ENCODE measurements around the gene CABP2. TPM values are rescaled to one million over a fixed set of nuclear protein-coding genes. Genes with fewer than 3 reads are reported as not detected.
"Not testable (repeated sequence)": the region's sequence is repeated elsewhere in the genome, so short reads cannot be mapped to it uniquely, and the experiment has no call there.

The CABP2 gene
- total RNA-seq, result not detected

DNA sequence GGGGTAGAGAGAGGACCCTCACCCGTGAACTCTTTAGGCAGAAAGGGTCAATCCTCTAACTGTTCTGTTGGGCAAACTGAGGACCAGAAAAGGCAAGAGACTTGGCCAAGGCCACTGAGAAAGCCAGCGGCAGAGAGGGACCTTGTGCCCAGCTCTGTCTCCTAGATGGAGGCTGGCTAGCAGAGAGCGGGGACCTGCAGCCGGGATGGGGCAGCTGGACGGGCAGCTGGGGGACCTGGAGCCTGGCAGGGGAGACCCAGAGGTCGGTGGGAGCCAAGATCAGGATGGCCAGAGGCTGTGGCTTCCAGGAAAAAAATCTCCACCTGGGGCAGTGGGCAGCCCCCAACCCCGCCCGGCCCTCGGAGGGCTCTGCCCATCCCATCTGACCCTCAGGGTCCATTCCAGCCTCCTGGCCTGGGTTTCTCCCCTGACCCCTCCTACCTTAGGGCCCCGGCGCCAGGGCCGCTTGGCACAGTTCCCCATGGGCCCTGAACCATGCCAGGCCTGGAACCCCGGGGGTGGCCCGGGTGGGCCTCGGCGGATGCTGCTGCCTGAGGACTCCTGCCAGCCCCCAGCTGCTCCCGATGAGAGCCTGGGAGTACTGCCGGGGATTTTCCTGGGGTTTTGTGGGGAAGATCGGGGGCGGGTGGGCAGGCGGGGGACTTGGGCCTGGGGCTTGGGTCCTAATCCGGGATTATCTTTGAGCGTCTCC is at the start of gene CABP2:
TSS of gene CABP2 (minus strand) at position 603 of the 712 bp plus-strand sequence. CDS start at position 483, 120 bp downstream.
- H3K9me3 Mint-ChIP-seq, result no peaks in the 10 kb centered on the region
- H3K36me3 Mint-ChIP-seq (ENCODE audit: low read depth), result no peaks in the 10 kb centered on the region
- no peak for DNase-seq
- H3K27ac Mint-ChIP-seq, result no peak within 1 kb of the TSS
- intact Hi-C loops (cut with micrococcal nuclease), result no loop called here
- no peaks in the 10 kb centered on the region for H3K4me1 Mint-ChIP-seq (ENCODE audit: low read depth)
- H3K4me3 Mint-ChIP-seq, result no peak within 1 kb of the TSS
- CTCF ChIA-PET, result no interaction called here
- H3K27me3 Mint-ChIP-seq (ENCODE audit: low read depth), result peaks cover 2% of the 10 kb centered on the region

DNA sequence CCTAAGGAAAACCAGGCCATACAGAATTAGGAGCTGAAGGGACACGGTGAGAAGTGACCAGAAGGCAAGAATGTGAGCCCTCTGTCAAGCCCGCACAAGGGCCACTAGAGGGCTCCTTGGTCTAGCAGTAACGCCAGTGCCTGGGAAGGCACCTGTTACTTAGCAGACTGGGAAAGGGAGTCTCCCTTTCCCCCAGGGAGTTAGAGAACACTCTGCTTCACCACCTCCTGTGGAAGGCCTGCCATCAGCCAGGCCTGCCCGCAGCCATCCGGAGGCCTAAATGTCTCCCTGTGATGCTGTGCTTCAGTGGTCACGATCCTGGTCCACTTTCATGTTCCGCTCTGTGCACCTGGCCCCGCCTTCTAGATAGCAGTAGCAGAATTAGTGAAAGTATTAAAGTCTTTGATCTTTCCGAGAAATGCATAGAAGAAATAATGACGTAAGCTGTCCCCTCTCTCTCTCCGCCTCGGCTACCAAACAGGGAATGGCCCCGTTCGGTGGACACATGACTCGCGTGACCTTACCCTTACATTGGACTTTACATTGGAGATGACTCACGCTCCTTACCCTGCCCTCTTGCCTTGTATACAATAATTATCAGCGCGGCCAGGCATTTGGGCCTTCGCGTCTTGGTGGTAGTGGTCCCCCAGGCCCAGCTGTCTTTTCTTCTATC is 49.6 kb upstream of the CABP2 start:
- peak; percentile 59 for DNase-seq
- Mint-ChIP-seq H3K27ac (no peak overlapping the region), H3K9me3 (no peaks in the 10 kb centered on the region), H3K27me3 (ENCODE audit: low read depth) (peaks cover 8% of the 10 kb centered on the region), H3K4me1 (ENCODE audit: low read depth) (no peaks in the 10 kb centered on the region), H3K4me3 (no peak overlapping the region), H3K36me3 (ENCODE audit: low read depth) (no peaks in the 10 kb centered on the region)
- intact Hi-C loops (cut with micrococcal nuclease), result no loop called here
- CTCF ChIA-PET, result interaction anchor here (0.6 to 2.0 kb wide), 6 partner anchors 10 to 87 kb away, joined by 3 to 10 read pairs (median 4); no protein-coding TSS in a partner anchor

DNA sequence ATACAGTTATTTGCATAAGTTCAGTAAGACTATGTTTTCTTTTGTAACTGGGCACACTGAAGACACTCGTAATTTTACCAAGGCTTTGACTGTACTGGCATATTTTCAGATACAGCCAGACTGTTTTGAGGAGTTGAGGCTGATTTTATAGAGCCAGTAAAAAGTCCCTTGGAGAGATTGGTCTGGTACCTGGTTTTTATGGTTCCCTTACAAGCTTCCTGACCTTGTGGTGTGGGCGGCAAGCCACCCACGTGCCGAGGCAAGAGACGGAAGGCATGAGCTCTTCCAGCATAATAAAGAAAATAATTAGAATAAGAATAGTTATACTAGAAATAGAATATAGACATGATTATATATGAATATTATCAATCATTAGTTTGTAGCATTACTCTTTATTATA is 49.1 kb upstream of the CABP2 start:
- intact Hi-C loops (cut with micrococcal nuclease), result no loop called here
- CTCF ChIA-PET, result interaction anchor here (0.6 to 1.6 kb wide), 6 partner anchors 11 to 87 kb away, joined by 3 to 10 read pairs (median 4); no protein-coding TSS in a partner anchor
- Mint-ChIP-seq H3K36me3 (ENCODE audit: low read depth) (no peaks in the 10 kb centered on the region), H3K4me3 (no peak overlapping the region), H3K27me3 (ENCODE audit: low read depth) (peaks cover 8% of the 10 kb centered on the region), H3K4me1 (ENCODE audit: low read depth) (no peaks in the 10 kb centered on the region), H3K9me3 (no peaks in the 10 kb centered on the region), H3K27ac (no peak overlapping the region)
- DNase-seq, result no peak

DNA sequence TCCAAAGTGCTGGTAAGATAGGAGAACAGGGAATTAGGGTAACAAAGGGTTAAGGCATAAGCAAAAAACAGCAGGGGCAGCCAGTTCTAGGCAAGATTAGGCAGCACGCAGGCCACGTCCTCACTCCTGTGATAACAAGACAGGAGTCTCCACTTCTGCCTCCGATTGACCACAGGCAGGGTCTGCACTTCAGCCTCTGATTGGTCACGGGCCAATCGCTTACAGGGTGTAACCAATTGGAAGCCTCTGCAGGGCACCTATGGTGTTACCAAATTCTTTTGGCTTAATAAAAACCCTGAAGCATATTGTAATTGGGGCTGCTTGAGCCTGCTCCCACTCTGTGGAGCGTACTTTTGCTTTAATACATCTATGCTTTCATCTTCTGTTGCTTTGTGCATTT is 48.2 kb upstream of the CABP2 start:
- DNase-seq, result no peak
- Mint-ChIP-seq H3K9me3 (no peaks in the 10 kb centered on the region), H3K4me3 (no peak overlapping the region), H3K27me3 (ENCODE audit: low read depth) (peaks cover 8% of the 10 kb centered on the region), H3K4me1 (ENCODE audit: low read depth) (no peaks in the 10 kb centered on the region), H3K36me3 (ENCODE audit: low read depth) (no peaks in the 10 kb centered on the region), H3K27ac (no peak overlapping the region)
- intact Hi-C loops (cut with micrococcal nuclease), result no loop called here
- CTCF ChIA-PET, result interaction anchor here (0.7 to 1.5 kb wide), 2 partner anchors 43 to 88 kb away, joined by 3 to 6 read pairs; no protein-coding TSS in a partner anchor

DNA sequence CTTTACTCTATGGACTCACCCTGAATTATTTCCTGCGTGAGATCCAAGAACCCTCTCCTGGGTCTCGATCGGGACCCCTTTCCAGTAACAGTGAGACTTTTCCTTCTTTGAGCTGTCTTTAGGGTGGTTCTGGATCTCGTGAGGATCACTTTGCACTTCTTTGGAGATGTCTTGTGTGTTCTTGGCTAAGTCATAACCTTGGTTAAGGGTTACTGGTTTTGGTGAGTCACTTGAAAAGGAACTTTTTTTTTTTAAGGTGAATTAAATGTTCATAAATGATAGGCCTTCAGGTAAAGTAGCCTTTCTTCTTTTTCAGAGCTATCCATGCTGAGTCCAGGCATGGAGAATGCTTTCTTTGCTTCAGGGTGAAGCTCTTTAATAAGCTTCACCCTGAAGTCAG is 41.0 kb upstream of the CABP2 start:
- no peaks in the 10 kb centered on the region for H3K36me3 Mint-ChIP-seq (ENCODE audit: low read depth)
- H3K4me3 Mint-ChIP-seq, result no peak overlapping the region
- H3K27me3 Mint-ChIP-seq (ENCODE audit: low read depth), result no peaks in the 10 kb centered on the region
- no peak for DNase-seq
- H3K9me3 Mint-ChIP-seq, result no peaks in the 10 kb centered on the region
- CTCF ChIA-PET, result no interaction called here
- intact Hi-C loops (cut with micrococcal nuclease), result no loop called here
- no peak overlapping the region for H3K27ac Mint-ChIP-seq
- H3K4me1 Mint-ChIP-seq (ENCODE audit: low read depth), result no peaks in the 10 kb centered on the region

DNA sequence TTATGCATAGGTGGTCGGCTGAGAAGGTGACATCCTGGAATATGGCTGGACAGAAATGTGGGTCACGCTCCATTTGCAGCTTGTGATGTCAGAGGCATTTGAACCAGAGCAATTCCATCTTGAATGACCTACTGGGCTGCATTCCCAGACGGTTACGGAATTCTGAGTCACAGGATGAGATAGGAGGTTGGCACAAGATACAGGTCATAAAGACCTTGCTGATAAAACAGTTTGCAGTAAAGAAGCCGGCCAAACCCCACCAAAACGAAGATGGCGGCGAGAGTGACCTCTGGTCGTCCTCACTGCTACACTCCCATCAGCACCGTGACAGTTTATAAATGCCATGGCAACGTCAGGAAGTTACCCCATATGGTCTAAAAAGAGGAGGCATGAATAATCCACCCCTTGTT is 40.5 kb upstream of the CABP2 start:
- H3K36me3 Mint-ChIP-seq (ENCODE audit: low read depth); H3K4me3 Mint-ChIP-seq; H3K4me1 Mint-ChIP-seq (ENCODE audit: low read depth); H3K9me3 Mint-ChIP-seq; H3K27me3 Mint-ChIP-seq (ENCODE audit: low read depth); H3K27ac Mint-ChIP-seq; intact Hi-C loops (cut with micrococcal nuclease); CTCF ChIA-PET; DNase-seq: not testable (repeated sequence)

DNA sequence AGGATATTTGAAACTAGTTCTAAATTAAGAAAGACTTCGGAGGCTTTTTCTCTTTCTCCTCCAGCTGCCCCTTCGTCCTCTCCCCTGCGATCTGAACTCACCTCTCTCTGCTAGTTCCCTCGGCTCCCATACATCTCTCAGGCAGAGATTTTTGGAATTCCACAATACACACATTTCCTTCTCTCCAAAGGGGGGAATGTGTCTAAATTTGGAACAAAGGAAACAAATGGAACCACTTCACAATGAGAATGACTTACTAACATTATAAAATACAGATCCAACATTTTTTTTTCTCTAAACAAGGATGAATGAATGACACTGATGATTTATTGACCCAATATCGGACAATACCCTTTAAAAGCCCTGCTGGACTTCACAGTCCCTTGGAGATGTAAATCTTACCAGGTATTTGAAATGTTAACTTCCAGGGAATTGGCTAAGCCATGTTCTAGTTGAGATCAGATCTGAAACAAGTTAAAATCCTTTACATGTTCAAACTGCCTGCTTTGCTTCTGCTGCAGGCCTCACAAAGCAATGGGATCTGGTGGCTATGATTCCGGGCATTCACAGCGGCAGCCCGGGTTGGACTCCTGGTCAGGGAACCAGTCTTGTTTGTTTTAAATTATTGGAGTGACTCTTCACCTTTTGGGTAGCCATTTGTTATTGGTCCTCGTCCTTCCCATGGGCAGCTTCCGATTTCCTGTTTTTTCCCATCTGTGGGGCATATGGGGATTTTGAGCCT is 39.9 kb upstream of the CABP2 start:
- no peak overlapping the region for H3K27ac Mint-ChIP-seq
- H3K9me3 Mint-ChIP-seq, result no peaks in the 10 kb centered on the region
- DNase-seq, result no peak
- no peaks in the 10 kb centered on the region for H3K4me1 Mint-ChIP-seq (ENCODE audit: low read depth)
- intact Hi-C loops (cut with micrococcal nuclease), result no loop called here
- CTCF ChIA-PET, result no interaction called here
- no peaks in the 10 kb centered on the region for H3K36me3 Mint-ChIP-seq (ENCODE audit: low read depth)
- H3K4me3 Mint-ChIP-seq, result no peak overlapping the region
- no peaks in the 10 kb centered on the region for H3K27me3 Mint-ChIP-seq (ENCODE audit: low read depth)

DNA sequence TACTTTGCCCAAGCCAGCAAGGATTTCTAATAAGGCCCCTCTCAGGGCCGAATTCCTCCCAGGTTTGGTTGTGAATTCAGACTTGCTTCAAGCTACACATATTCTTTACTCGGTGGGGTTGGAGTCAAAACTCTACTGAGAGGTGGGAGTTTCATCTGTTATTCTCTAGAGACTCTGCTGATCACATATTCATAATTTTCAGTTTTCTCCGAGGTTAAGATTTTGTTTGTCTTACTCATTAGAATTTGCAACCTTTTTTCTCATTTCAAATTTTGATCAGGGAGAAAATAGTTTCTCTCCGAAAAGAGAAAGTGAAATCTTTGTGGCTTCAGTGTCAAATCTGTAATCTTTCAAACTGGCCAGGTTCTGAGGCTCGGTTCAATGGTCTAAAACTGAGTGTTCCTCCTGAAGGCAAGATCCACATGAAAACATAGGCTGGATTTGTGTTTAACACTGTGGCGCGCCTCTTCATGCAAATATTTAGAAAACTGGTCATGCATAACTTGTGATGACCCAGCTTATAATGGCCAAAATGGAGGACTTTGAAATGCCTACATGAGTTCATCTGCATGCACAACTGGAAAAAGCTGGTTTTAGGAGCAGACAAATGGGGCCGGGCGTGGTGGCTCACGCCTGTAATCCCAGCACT is 38.8 kb upstream of the CABP2 start:
- no peak overlapping the region for H3K27ac Mint-ChIP-seq
- CTCF ChIA-PET, result interaction anchor here (0.6 kb wide), 1 partner anchor 35 kb away, joined by 4 read pairs; no protein-coding TSS in a partner anchor

DNA sequence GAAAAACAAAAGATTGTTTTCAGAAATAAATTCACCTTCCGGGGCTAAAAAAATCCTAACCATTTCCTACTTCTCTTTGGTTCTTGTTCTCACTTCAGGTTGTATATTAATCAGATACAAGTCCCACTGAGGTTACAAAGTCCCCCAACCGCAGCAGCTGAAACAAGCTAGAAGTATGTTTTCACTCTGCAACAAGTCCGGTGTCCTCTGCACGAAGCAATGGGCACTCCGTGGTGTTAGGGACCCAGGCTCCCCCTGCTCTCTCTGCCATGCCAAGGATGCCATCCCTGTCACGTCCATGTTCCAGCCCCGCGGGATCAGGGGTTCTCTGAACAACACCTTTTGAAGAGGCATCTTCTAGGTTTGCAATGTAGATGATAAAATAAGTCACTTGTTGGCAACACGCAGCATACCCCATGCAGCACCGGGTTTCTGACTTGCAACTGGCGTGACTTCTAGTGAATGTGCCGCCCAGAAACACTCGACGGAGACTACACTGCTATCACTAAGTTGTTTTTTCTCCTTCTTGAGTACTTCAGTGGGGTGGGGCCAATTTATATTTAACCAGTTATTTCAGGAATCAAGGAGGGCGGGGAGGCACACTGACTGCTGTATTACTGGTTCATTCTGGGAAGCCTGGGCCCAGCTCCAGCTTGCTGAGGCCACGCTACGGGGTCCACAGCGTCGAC is 35.0 kb upstream of the CABP2 start:
- CTCF ChIA-PET, result interaction anchor here (1.6 kb wide), 1 partner anchor 11 kb away, joined by 3 read pairs; no protein-coding TSS in a partner anchor
- intact Hi-C loops (cut with micrococcal nuclease), result no loop called here
- Mint-ChIP-seq H3K27me3 (ENCODE audit: low read depth) (no peaks in the 10 kb centered on the region), H3K27ac (no peak overlapping the region), H3K4me1 (ENCODE audit: low read depth) (no peaks in the 10 kb centered on the region), H3K9me3 (no peaks in the 10 kb centered on the region), H3K36me3 (ENCODE audit: low read depth) (no peaks in the 10 kb centered on the region), H3K4me3 (no peak overlapping the region)
- no peak for DNase-seq

More for the DNA sequence above, 38.8 kb upstream of the CABP2 start:
- no peaks in the 10 kb centered on the region for H3K4me1 Mint-ChIP-seq (ENCODE audit: low read depth)
- no peaks in the 10 kb centered on the region for H3K36me3 Mint-ChIP-seq (ENCODE audit: low read depth)
- intact Hi-C loops (cut with micrococcal nuclease), result no loop called here
- no peaks in the 10 kb centered on the region for H3K9me3 Mint-ChIP-seq
- DNase-seq, result no peak
- no peak overlapping the region for H3K4me3 Mint-ChIP-seq
- H3K27me3 Mint-ChIP-seq (ENCODE audit: low read depth), result no peaks in the 10 kb centered on the region

DNA sequence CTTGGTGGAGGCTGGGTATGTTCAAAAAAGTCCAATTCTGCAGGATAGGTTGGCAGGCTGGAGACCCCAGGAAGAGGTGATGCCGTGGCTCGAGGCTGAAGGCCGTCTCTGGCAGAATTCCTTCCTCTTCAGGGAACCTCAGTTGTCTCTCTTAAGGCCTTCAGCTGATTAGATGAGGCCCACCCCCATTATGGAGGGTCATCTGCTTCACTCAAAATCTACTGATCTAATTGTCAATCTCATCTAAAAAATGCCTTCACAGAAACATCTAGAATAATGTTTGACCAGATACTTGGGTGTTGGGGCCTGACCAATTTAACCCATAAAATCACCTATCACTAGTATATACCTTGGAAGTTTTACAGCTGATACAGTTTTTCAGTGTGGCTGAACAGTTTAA is 33.0 kb upstream of the CABP2 start:
- intact Hi-C loops (cut with micrococcal nuclease), result no loop called here
- Mint-ChIP-seq H3K36me3 (ENCODE audit: low read depth) (no peaks in the 10 kb centered on the region), H3K27ac (no peak overlapping the region), H3K4me3 (no peak overlapping the region), H3K4me1 (ENCODE audit: low read depth) (no peaks in the 10 kb centered on the region), H3K9me3 (peaks cover 7% of the 10 kb centered on the region), H3K27me3 (ENCODE audit: low read depth) (no peaks in the 10 kb centered on the region)
- DNase-seq, result no peak
- CTCF ChIA-PET, result no interaction called here

DNA sequence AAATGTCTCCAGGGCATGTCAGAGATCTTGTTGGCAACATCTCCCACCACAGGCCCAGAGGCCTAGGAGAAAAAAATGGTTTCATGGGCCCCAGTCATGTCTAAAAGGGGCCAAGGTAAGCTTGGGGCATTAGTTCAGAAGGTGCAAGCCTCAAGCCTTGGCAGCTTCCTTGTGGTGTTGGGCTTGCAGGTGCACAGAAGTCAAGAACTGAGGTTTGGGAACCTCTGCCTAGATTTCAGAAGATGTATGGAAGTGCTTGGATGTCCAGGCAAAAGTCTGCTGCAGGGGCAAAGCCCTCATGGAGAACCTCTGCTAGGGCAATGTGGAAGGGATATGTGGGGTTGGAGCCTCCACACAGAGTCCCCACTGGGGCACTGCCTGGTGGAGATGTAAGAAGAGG is 28.5 kb upstream of the CABP2 start:
- H3K4me1 Mint-ChIP-seq (ENCODE audit: low read depth); CTCF ChIA-PET; H3K27me3 Mint-ChIP-seq (ENCODE audit: low read depth); DNase-seq; H3K4me3 Mint-ChIP-seq; H3K27ac Mint-ChIP-seq; intact Hi-C loops (cut with micrococcal nuclease); H3K36me3 Mint-ChIP-seq (ENCODE audit: low read depth): not testable (repeated sequence)
- peaks cover 13% of the 10 kb centered on the region for H3K9me3 Mint-ChIP-seq

DNA sequence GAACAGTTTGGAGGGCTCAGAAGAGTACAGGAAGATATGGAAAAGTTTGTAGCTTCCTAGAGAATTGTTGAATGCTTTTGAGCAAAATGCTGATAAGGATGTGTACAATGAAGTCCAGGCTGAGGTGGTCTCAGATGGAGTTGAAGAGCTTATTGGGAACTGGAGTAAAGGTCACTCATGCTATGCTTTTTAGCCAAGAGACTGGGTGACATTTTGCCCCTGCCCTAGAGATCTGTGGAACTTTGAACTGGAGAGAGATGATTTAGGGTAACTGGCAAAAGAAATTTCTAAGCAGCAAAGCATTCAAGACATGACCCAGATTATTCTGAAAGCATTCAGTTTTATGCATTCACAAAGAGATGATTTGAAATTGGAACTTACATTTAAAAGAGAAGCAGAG is 27.9 kb upstream of the CABP2 start:
- DNase-seq, result no peak
- intact Hi-C loops (cut with micrococcal nuclease), result no loop called here
- Mint-ChIP-seq H3K27me3 (ENCODE audit: low read depth) (no peaks in the 10 kb centered on the region), H3K9me3 (peaks cover 13% of the 10 kb centered on the region), H3K36me3 (ENCODE audit: low read depth) (no peaks in the 10 kb centered on the region), H3K27ac (no peak overlapping the region), H3K4me1 (ENCODE audit: low read depth) (no peaks in the 10 kb centered on the region), H3K4me3 (no peak overlapping the region)
- CTCF ChIA-PET, result no interaction called here

All from activated naive CD4-positive, alpha-beta T cell treated with anti-CD3 and anti-CD28 coated beads for 36 hours (primary cell).